LoVo (cell line): ENCODE measurements around the gene IL17B.
"Not testable (repeated sequence)": the region's sequence is repeated elsewhere in the genome, so short reads cannot be mapped to it uniquely, and the experiment has no call there.

Experiments used
- DNase-seq: peaks from one replicate; pipeline ENCODE4 v3.0.0-alpha.2; 2016; ENCODE audit warnings: low spot score

IL17B gene

GRCh38 chr5:149400304-149400703 is 21.2 kb upstream of the IL17B start:
- DNase-seq = no peak

DNA sequence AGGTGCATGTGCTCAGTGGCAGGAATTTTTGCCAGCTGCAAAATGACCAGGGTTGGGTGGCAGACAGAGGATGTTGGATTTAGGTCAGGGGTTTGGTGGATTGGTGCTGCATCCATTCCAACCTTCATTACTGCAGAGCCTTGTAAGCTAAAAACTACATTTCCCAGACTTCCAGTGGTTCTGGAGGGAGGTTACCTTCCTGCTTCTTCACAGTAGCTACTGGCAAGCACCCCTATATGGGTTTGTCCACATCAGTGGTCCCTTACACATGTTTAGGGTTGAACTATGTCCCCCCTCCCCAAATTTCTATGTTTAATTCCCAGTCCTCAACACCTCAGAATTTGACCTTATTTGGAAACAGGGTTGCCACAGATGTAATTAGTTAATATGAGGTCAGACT is 20.7 kb upstream of the IL17B start:
- no peak for DNase-seq

DNA sequence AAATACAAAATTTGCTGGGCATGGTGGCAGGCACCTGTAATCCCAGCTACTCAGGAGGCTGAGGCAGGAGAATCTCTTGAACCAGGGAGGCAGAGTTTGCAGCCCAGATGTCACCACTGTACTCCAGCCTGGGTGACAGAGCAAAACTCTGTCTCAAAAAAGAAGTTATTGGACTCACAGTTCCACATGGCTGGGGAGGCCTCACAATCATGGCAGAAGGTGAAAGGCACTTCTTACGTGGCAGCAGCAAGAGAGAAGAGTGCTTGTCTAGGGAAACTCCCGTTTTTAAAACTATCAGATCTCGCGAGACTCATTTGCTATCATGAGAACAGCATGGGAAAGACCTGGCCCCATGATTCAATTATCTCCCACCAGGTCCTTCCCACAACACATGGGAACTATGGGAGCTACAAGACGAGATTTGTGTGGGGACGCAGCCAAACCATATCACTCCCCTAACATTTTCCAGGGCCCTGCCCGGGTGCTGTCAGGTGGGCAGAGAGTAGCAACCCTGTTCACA is 19.7 kb upstream of the IL17B start:
- DNase-seq = not testable (repeated sequence)

DNA sequence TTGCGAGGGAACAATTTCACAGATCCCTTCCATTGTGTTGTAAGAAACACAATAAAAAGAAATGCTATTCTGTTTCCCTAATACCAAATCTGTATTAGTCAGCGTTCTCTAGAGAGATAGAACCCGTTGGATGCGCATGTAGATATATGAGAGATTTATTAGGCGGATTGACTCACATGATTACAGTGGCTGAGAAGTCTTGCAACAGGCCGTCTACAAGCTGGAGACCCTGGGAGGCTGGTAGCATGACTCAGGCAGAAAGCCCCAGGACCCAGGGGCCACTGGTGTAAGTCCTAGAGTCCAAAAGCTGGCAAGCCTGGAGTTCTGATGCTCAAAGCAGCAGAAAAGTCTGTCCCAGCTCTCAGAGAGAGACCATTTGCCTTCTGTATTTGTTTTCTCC is 18.4 kb upstream of the IL17B start:
- DNase-seq = no peak

- DNase-seq = not testable (repeated sequence)
Observed at GRCh38 chr5:149394996-149395395, 15.9 kb upstream of the IL17B start.

DNA sequence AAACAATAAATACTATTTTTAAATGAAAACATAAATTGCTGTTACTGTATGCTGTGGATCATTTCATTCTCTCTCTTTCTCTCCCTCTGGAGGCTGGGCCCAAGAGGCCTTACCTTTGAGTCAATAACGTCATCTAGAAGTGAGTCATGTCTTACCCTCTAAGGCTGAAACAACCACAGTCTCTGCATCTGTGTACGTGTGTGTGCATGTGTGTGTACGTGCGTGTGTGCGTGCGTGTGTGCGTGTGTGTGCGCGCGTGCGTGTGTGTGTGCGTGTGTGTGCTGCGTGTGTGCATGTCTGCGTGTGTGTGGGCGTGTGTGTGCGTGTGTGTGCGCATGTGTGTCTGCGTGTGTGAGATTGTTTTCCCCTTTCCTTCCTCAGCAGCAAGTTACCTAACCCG is 13.6 kb upstream of the IL17B start:
- DNase-seq = no peak

GRCh38 chr5:149391524-149391923 is 12.4 kb upstream of the IL17B start:
- DNase-seq = no peak

DNA sequence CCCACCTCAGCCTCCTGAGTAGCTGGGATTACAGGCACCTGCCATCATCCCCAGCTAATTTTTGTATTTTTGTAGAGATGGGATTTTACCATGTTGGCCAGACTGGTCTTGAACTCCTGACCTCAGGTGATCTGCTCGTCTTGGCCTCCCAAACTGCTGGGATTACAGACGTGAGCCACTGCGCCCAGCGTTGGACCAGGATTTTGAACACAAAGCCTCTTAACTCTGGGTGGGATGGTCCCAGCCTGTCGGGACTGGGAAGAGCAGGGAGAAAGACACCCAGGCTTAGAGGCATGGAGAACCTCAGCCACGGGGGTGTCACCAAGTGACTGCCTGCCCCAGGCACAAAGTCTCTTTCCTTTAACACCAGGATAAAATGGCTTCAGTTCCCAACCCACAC is 12.0 kb upstream of the IL17B start:
- DNase-seq = not testable (repeated sequence)

GRCh38 chr5:149389552-149390495 is 10.7 kb upstream of the IL17B start:
- DNase-seq = no peak

DNA sequence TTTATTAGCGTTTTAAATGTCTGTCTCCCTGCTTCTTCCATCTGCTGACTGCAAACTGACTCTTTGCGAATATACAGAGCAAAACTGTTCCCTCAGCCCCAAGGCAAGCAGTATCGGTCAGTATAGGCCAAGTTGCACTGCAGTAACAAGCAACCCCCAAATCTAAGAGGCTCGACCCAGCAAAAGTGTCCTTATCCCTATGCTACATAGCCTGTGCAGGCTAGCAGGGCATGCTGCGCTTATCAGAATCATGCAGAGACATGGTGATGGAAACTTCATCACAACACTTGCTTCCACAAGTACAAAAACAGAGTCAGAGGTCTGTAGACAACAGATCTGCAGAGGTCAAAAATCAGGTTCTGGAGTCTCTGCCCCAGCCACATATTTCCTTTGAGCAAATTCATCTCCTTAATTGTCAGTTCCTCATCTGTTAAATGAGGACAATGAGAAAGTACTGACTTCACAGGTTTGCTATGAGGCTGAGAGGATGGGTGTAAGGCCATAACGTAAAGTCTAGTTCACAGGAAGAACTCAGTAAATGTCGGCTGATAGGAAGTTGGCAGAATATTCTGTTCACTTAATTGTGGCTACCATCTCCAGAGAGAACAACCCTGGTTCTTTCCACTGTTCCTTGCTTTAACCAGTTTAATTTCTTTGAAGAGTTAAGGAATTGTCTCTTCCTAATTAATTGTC is 9.6 kb upstream of the IL17B start:
- DNase-seq = no peak

GRCh38 chr5:149387982-149388381 is 8.9 kb upstream of the IL17B start:
- DNase-seq = no peak

DNA sequence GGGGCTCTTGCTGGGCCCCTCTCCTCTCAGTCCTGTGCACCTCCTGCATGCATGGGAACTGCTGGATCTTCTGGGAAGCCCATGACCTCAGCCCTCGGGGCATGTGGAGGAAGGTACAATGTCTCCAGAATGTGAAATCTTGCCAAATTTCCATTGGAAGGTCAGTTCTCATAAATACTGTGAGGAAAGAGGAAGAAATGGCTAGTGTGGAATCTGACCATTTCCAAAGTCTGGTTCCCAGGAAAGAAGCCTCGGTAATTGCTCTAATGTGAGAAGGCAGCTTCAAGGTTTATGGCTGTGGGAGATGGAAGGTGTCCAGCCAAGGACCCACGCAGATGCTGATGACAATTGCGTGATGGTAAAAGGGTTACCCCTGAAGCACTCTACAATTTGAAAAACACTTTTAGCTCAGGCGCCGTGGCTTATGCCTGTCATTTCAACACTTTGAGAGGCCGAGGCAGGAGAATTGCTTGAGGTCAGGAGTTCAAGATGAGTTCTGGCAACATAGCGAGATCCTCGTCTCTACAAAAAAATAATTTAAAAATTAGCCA is 8.1 kb upstream of the IL17B start:
- DNase-seq = no peak

- no peak for DNase-seq
Observed at GRCh38 chr5:149386166-149386565, 7.1 kb upstream of the IL17B start.

- no peak for DNase-seq
Observed at GRCh38 chr5:149383399-149383798, 4.3 kb upstream of the IL17B start.

- no peak for DNase-seq
Observed at GRCh38 chr5:149382517-149383220, 3.6 kb upstream of the IL17B start.

GRCh38 chr5:149381986-149382338 is 2.9 kb upstream of the IL17B start:
- peak; percentile 76 for DNase-seq

DNA sequence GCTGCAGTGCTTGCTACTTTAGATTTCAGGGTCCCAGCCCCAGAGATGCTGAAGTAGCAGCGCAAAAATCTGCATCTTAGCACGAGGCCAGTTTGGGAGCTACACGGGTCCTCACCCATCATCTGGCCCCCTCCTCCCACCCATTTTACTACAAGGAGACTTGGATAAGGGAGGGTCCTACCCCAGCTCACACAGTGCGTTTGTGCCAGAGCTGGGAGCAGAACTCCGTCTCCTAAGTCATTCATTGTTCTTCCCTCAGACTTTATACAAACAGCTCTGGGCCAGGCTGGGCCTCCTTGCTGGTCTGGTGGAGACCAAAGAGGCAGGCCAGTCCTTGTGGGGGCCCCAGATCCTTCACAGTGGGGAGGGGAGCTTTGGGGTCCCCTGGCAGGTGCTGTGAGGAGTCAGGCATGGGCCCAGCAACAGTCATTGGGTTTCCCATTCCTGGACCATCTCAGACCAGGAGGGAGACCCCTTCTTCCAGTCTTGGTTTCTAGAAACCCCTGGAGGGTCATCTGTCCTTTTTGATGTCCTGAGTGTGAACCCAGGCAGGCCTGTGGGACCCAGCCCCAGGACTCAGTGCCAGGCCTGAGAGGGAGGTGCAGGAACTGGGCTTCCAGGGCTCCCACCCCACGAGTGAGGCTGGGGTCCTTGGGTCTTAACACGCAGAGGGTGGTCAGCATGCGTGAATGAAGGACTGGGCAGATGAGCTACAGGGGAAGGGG is 2.3 kb upstream of the IL17B start:
- DNase-seq = no peak

GRCh38 chr5:149380466-149381121 is 1.5 kb upstream of the IL17B start:
- no peak for DNase-seq

GRCh38 chr5:149379818-149380374 is 804 bp upstream of the IL17B start:
- DNase-seq = no peak

GRCh38 chr5:149378241-149378820 is 761 bp downstream of the IL17B start:
- DNase-seq = no peak
